GM12892 (cell line): ENCODE data around the gene PANK4.
A peak's percentile ranks its signal among the peaks of the same experiment; 100 is the strongest.

Experiments used
- POLR2A ChIP-seq: IDR thresholded peaks from 2 replicates; pipeline ENCODE4 v1.6.1; 2011; ENCODE audit warnings: low read depth, low read length, control low read depth
- POLR2AphosphoS5 ChIP-seq: IDR thresholded peaks from 2 replicates; pipeline ENCODE4 v1.6.1; 2011; ENCODE audit warnings: low read depth, low read length, control low read depth

DNA sequence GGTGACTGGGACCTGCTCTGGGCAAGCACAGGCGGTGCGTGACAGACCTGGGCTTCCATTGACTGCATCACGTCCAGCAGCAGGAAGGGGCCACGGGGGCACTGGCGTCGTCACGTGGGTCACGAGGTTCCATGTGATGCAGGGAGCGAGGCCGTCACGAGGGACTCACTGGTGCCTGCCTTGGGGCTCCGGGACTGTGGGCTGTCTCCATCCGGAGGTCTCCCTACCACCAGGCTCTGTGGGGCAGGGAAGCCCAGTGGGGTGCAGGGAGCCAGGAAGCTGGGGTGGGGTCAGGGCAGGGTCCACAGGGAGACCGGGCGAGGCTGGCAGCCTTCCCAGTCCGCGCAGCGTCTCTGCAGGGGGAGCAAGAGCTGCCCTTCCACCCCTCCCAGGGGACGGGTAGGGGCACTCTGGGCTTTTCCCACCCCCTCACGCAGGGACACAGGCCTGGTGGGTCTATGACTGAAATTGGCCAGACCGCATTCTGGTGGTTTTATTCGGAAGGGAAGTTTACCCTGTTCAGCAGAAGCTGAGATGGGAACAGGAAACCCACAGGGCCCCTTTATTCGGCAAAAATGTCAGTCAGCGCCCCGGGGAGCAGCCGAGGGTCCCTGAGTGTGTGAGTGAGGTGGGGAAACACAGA lies 29.4 kb upstream of the PANK4 start:
- peak; percentile 43 for TF ChIP-seq POLR2AphosphoS5
- no peak for TF ChIP-seq POLR2A
